HEK293 (cell line): ENCODE results near the gene MDFI.
A peak's percentile ranks its signal among the peaks of the same experiment; 100 is the strongest.

Experiments used
- IKZF3 ChIP-seq: fragments of 450-650 bp; IDR thresholded peaks from 2 replicates; pipeline ENCODE4 v1.5.0; 2018; ENCODE audit warnings: missing biosample characterization, mild to moderate bottlenecking, missing genetic modification characterization, moderate library complexity
- KLF17 ChIP-seq: fragments of 450-650 bp; formaldehyde crosslinking; IDR thresholded peaks from 2 replicates; pipeline ENCODE4 v1.5.1; 2016; ENCODE audit warnings: missing biosample characterization, missing genetic modification characterization
- KLF7 ChIP-seq: fragments of 450-650 bp; formaldehyde crosslinking; IDR thresholded peaks from 2 replicates; pipeline ENCODE4 v1.5.1; 2016; ENCODE audit warnings: missing biosample characterization, missing genetic modification characterization, borderline replicate concordance
- REST ChIP-seq: fragments of 450-650 bp; formaldehyde crosslinking; IDR thresholded peaks from 2 replicates; pipeline ENCODE4 v1.5.1; 2016; ENCODE audit warnings: missing biosample characterization, missing genetic modification characterization
- YY1 ChIP-seq: fragments of 450-650 bp; formaldehyde crosslinking; IDR thresholded peaks from 2 replicates; pipeline ENCODE4 v1.5.1; 2018; ENCODE audit warnings: missing biosample characterization, missing genetic modification characterization
- ZBTB10 ChIP-seq: fragments of 450-650 bp; formaldehyde crosslinking; IDR thresholded peaks from 2 replicates; pipeline ENCODE4 v1.5.1; 2016; ENCODE audit warnings: missing biosample characterization, missing genetic modification characterization
- ZBTB11 ChIP-seq: fragments of 450-650 bp; formaldehyde crosslinking; conservative IDR thresholded peaks from 2 replicates; pipeline ENCODE4 v1.5.1; 2016; ENCODE audit warnings: low read depth, missing biosample characterization, missing genetic modification characterization
- ZBTB21 ChIP-seq: fragments of 450-650 bp; formaldehyde crosslinking; IDR thresholded peaks from 2 replicates; pipeline ENCODE4 v1.5.1; 2017; ENCODE audit warnings: missing biosample characterization, missing genetic modification characterization
- ZFP37 ChIP-seq: fragments of 450-650 bp; formaldehyde crosslinking; IDR thresholded peaks from 2 replicates; pipeline ENCODE4 v1.5.1; 2016; ENCODE audit warnings: missing biosample characterization, missing genetic modification characterization
- ZIC2 ChIP-seq: fragments of 450-650 bp; formaldehyde crosslinking; IDR thresholded peaks from 2 replicates; pipeline ENCODE4 v1.5.1; 2016; ENCODE audit warnings: missing biosample characterization, missing genetic modification characterization
- ZNF114 ChIP-seq: fragments of 450-650 bp; formaldehyde crosslinking; IDR thresholded peaks from 2 replicates; pipeline ENCODE4 v1.5.0; 2017; ENCODE audit warnings: missing biosample characterization, missing genetic modification characterization
- ZNF19 ChIP-seq: fragments of 450-650 bp; formaldehyde crosslinking; IDR thresholded peaks from 2 replicates; pipeline ENCODE4; 2016; ENCODE audit warnings: missing biosample characterization, missing genetic modification characterization, low read depth
- ZNF248 ChIP-seq: fragments of 450-650 bp; formaldehyde crosslinking; IDR thresholded peaks from 2 replicates; pipeline ENCODE4 v1.5.1; 2017; ENCODE audit warnings: missing biosample characterization, missing genetic modification characterization
- ZNF362 ChIP-seq: fragments of 450-650 bp; formaldehyde crosslinking; IDR thresholded peaks from 2 replicates; pipeline ENCODE4 v1.5.1; 2016; ENCODE audit warnings: missing biosample characterization, missing genetic modification characterization
- ZNF391 ChIP-seq: fragments of 450-650 bp; formaldehyde crosslinking; IDR thresholded peaks from 2 replicates; pipeline ENCODE4 v1.5.1; 2016; ENCODE audit warnings: low read depth, missing biosample characterization, missing genetic modification characterization, borderline replicate concordance
- ZNF48 ChIP-seq: fragments of 450-650 bp; formaldehyde crosslinking; IDR thresholded peaks from 2 replicates; pipeline ENCODE4 v1.5.1; 2016; ENCODE audit warnings: missing biosample characterization, missing genetic modification characterization
- ZNF521 ChIP-seq: fragments of 450-650 bp; formaldehyde crosslinking; IDR thresholded peaks from 2 replicates; pipeline ENCODE4 v1.5.1; 2017; ENCODE audit warnings: missing biosample characterization, mild to moderate bottlenecking, missing genetic modification characterization
- ZNF624 ChIP-seq: fragments of 450-650 bp; formaldehyde crosslinking; IDR thresholded peaks from 2 replicates; pipeline ENCODE4 v1.5.1; 2017; ENCODE audit warnings: missing biosample characterization, missing genetic modification characterization
- ZNF645 ChIP-seq: fragments of 450-650 bp; formaldehyde crosslinking; IDR thresholded peaks from 2 replicates; pipeline ENCODE4; 2016; ENCODE audit warnings: missing biosample characterization, missing genetic modification characterization
- ZNF664 ChIP-seq: fragments of 450-650 bp; formaldehyde crosslinking; IDR thresholded peaks from 2 replicates; pipeline ENCODE4 v1.5.1; 2016; ENCODE audit warnings: missing biosample characterization, missing genetic modification characterization
- ZSCAN23 ChIP-seq: fragments of 450-650 bp; formaldehyde crosslinking; IDR thresholded peaks from 2 replicates; pipeline ENCODE4 v1.5.1; 2016; ENCODE audit warnings: missing biosample characterization, missing genetic modification characterization
- TF ChIP-seq, protein P1 (sequence below): fragments of 450-650 bp; formaldehyde crosslinking; IDR thresholded peaks from 2 replicates; pipeline ENCODE4 v1.5.1; 2016; ENCODE audit warnings: missing biosample characterization, missing genetic modification characterization
- TF ChIP-seq, protein P2 (sequence below): fragments of 450-650 bp; IDR thresholded peaks from 2 replicates; pipeline ENCODE4 v1.5.1; 2018; ENCODE audit warnings: missing biosample characterization, mild to moderate bottlenecking, missing genetic modification characterization

The MDFI gene

GRCh38 chr6:41602864-41603608 lies 35.2 kb upstream of the MDFI start (continued):
- no peak for TF ChIP-seq ZBTB21 (tag by site-specific recombination)
- TF ChIP-seq YY1 (tag by site-specific recombination), result no peak
- TF ChIP-seq, protein P1, sequence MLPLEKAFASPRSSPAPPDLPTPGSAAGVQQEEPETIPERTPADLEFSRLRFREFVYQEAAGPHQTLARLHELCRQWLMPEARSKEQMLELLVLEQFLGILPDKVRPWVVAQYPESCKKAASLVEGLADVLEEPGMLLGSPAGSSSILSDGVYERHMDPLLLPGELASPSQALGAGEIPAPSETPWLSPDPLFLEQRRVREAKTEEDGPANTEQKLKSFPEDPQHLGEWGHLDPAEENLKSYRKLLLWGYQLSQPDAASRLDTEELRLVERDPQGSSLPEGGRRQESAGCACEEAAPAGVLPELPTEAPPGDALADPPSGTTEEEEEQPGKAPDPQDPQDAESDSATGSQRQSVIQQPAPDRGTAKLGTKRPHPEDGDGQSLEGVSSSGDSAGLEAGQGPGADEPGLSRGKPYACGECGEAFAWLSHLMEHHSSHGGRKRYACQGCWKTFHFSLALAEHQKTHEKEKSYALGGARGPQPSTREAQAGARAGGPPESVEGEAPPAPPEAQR (tag by site-specific recombination), result no peak
- no peak for TF ChIP-seq ZNF391 (tag by site-specific recombination)
- no peak for TF ChIP-seq ZFP37
- TF ChIP-seq, protein P2, sequence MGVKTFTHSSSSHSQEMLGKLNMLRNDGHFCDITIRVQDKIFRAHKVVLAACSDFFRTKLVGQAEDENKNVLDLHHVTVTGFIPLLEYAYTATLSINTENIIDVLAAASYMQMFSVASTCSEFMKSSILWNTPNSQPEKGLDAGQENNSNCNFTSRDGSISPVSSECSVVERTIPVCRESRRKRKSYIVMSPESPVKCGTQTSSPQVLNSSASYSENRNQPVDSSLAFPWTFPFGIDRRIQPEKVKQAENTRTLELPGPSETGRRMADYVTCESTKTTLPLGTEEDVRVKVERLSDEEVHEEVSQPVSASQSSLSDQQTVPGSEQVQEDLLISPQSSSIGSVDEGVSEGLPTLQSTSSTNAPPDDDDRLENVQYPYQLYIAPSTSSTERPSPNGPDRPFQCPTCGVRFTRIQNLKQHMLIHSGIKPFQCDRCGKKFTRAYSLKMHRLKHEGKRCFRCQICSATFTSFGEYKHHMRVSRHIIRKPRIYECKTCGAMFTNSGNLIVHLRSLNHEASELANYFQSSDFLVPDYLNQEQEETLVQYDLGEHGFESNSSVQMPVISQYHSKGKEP, result no peak
- TF ChIP-seq ZNF624 (tag by site-specific recombination), result no peak
- TF ChIP-seq ZNF114 (tag by site-specific recombination), result no peak
- no peak for TF ChIP-seq ZNF362 (tag by site-specific recombination)
- TF ChIP-seq IKZF3, result no peak
- TF ChIP-seq KLF17, result no peak; the same call in 1 of the 2 replicates
- no peak for TF ChIP-seq ZNF664 (tag by site-specific recombination)
- no peak for TF ChIP-seq ZSCAN23 (tag by site-specific recombination)
- no peak for TF ChIP-seq ZNF248 (tag by site-specific recombination)
- TF ChIP-seq ZBTB11 (tag by site-specific recombination), result 0 out of 2 replicates have a peak, but pooled peaks have one; percentile 22
- TF ChIP-seq KLF7 (tag by site-specific recombination), result no peak
- TF ChIP-seq ZNF48, result no peak
- no peak for TF ChIP-seq ZNF521 (tag by site-specific recombination)
- TF ChIP-seq ZNF645 (tag by site-specific recombination), result no peak
- no peak for TF ChIP-seq ZBTB10
- no peak for TF ChIP-seq ZNF19 (tag by site-specific recombination)
- no peak for TF ChIP-seq REST (tag by site-specific recombination)
- TF ChIP-seq ZIC2 (tag by site-specific recombination), result no peak
